ENCODE results near the gene MYT1.

The MYT1 gene

DNA sequence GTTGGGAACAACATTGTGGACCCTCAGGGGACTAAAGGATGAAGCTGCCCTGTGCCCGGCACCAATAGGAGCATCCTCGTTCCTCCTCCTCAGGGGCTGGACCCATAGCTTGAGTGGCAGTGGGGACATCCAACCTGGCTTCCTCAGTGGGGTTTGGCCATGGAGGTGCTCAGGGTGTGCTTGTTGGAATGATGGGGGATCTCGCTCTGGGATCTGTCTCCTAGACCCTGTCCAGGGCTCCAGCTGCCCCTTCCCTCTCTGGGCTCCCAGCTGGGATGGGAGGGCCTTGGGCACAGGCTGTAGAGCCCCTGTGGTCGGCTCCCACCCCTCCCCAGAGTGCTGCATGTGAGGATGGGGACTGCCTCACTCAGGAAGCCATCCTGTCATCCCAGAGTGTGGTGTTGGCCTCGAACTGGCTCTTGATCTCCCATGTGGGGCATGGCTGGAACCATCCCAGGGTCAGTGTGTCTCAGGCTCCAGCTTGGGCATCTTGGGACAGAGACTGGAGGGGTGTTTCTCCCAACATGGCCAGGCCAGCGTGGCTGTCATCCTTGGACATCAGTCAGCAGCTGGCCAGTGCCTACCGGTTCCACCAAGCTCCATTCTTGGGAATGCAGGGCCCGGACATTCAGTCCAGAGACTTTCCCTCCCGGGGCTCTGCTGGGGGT lies 9.5 kb upstream of the MYT1 start:
- Histone ChIP-seq H3K4me3 (no peak overlapping the region), H3K27ac (no peak overlapping the region), H3K36me3 (no peaks in the 10 kb centered on the region), H3K9me3 (no peaks in the 10 kb centered on the region), H3K4me1 (no peaks in the 10 kb centered on the region), H3K27me3 (peaks cover 0 to 68% of the 10 kb centered on the region in 2 donors)
- TF ChIP-seq, protein P1, sequence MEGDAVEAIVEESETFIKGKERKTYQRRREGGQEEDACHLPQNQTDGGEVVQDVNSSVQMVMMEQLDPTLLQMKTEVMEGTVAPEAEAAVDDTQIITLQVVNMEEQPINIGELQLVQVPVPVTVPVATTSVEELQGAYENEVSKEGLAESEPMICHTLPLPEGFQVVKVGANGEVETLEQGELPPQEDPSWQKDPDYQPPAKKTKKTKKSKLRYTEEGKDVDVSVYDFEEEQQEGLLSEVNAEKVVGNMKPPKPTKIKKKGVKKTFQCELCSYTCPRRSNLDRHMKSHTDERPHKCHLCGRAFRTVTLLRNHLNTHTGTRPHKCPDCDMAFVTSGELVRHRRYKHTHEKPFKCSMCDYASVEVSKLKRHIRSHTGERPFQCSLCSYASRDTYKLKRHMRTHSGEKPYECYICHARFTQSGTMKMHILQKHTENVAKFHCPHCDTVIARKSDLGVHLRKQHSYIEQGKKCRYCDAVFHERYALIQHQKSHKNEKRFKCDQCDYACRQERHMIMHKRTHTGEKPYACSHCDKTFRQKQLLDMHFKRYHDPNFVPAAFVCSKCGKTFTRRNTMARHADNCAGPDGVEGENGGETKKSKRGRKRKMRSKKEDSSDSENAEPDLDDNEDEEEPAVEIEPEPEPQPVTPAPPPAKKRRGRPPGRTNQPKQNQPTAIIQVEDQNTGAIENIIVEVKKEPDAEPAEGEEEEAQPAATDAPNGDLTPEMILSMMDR (IDR thresholded peaks at IDR 0.05) = no peak
- intact Hi-C loops (cut with DNase I; ENCODE audit: low total_unique reads) = no loop called here
- no peak for DNase-seq

DNA sequence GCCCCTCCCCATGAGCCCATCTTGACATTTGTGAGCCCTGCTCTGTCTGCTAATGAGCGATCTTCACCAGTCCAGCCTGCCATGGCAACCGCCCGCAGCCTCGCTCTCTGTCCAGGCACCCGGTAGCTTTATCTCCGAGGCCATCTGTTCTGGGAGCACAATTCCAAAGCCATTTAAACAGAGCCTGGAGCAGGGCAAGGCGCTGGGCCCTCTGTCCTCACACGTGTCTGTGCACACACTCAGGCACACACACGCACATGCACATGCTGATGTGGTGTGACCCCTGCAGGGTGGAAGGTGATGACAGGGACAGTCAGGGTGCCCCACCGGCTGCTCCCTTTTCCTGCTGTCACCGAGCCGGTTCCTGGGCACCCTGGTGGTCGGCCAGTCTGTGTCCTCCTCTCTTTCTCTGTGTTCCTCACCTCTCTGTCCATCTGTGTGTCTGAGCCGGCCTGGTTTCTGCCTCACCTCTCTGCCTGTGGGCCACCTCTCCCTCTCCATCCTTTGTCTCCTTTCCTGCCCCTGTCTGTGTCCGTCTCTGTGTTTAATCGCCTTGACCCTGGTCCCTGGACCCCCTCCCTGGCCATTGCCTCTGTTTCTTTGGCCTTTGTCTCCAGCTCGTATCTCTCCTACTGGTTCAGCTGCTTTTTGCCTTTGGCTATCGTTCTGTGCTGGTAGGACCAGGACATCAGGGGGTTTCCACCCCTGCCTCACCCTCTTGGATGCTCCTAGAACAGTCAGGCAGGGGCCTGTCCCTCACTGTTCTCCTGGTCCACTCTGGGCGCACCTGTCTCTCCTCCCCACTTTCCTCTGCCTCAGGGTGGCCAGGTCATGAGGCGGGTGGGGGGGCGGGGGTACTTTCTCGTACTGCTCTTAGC lies 8.8 kb upstream of the MYT1 start:
- peaks cover 0 to 76% of the 10 kb centered on the region in 2 donors for H3K27me3 ChIP-seq

DNA sequence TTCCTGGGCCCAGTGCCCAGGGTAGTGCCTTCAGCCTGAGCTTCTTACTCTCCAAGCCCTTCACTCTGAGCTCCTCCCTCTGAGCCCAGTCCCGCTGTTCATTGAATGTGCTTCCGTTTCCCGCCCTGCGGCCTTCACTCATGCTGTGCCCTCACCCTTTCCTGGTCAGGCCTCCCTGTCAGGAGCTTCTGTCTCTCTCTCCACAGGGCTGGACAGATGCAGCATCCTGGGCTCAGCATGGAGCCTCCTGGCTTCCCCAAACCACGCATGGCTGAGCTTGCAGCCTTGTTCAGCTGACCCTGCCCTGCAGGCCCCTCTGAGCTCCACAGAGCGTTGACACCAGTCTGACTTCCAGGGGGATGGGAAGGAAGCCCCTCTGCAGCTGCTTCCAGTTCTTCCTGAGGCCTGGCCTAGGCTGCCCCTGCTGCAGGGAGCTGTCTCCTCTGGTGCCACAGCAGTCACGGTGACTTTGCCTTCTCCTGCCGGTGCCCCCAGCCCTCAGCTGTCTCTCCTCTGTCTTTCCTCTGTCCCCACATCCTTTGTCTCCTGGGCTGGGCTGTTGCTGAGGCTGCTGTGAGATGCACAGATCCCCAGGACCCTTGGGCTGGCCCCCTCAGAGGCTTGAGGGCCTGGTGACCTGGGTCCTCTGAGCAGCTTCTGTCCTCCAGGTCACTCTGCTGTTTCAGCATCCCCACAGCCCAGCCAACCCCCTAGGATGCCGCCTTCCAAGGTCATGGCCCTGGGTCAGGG lies 7.9 kb upstream of the MYT1 start:
- Histone ChIP-seq H3K36me3 (no peaks in the 10 kb centered on the region), H3K27me3 (peaks cover 0 to 84% of the 10 kb centered on the region in 2 donors), H3K27ac (no peak overlapping the region), H3K4me1 (no peaks in the 10 kb centered on the region), H3K9me3 (no peaks in the 10 kb centered on the region), H3K4me3 (no peak overlapping the region)
- TF ChIP-seq, protein P1 (IDR thresholded peaks at IDR 0.05) = no peak
- DNase-seq = no peak
- intact Hi-C loops (cut with DNase I; ENCODE audit: low total_unique reads) = no loop called here

More for the DNA sequence above, 8.8 kb upstream of the MYT1 start:
- Histone ChIP-seq H3K4me3 (no peak overlapping the region), H3K9me3 (no peaks in the 10 kb centered on the region), H3K36me3 (no peaks in the 10 kb centered on the region), H3K27ac (no peak overlapping the region), H3K4me1 (no peaks in the 10 kb centered on the region)
- TF ChIP-seq, protein P1 (IDR thresholded peaks at IDR 0.05) = no peak
- no peak for DNase-seq
- intact Hi-C loops (cut with DNase I; ENCODE audit: low total_unique reads) = no loop called here

DNA sequence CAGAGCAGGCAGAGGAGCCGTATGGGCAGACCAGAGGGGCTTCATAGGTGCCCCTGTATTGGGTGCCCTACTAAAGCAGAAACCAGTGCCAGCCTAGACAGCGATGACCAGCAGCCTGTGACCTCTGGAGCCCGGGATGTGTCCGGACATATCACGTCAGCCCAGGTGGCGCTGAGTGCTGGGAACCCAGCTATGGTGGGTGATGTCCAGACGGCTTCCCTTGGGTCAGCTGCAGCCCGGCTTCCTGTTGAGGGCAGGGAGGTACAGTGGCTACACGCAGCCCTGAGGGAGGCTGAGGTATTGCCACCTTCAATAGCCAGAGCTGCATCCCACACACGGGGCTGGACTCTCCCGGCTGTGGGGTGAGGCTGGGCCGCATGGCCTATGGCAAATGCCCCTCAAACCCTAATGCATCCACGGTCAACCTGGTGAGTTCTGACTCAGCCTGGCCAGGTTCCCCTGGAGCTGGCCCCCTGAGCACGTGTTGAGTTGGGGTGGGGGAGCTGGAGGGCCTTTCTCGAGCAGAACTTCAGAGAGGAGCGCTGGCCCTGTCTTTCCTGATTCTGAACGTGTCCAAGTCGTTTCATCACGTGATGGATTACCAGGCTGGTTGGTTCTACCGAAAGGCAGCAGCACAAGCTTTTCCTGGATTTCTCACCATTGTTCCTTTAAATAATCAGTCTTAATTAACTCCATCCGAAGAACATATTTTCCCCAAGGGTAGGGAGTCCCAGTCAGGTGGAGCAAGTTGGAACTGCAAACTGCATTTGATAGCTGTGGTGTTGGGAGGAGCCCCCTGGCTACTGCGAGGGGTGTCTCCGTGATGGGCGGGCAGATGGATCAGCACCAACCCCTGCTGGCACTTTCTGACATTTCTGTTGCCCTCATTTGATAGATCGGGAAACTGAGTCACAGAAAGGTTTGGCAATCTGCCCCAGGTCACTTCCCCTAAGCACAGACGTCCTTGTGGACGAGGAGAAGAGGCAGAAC lies 7.1 kb upstream of the MYT1 start:
- Histone ChIP-seq H3K4me1 (no peaks in the 10 kb centered on the region), H3K9me3 (no peaks in the 10 kb centered on the region), H3K36me3 (no peaks in the 10 kb centered on the region), H3K27ac (no peak overlapping the region), H3K4me3 (no peak overlapping the region), H3K27me3 (peaks cover 0 to 87% of the 10 kb centered on the region in 2 donors)
- intact Hi-C loops (cut with DNase I; ENCODE audit: low total_unique reads) = no loop called here
- DNase-seq = no peak
- TF ChIP-seq, protein P1 (IDR thresholded peaks at IDR 0.05) = no peak

DNA sequence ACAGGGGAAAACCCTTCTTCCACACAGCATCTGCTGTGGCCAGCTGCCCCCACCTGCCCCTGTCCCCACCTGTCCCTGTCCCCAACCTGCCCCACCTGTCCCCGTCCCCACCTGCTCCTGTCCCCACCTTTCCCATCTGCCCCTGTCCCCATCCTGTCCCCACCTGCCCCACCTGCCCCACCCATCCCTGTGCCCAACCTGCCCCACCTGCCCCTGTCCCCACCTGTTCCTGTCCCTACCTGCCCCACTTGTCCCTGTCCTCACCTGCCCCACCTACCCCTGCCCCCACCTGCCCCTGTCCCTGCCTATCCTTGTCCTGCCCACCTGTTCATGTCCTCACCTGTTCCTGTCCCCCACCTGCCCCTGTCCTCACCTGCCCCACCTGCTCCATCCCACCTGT lies 6.4 kb upstream of the MYT1 start:
- Histone ChIP-seq H3K4me1 (no peaks in the 10 kb centered on the region), H3K27ac (no peak overlapping the region), H3K4me3 (no peak overlapping the region), H3K9me3 (no peaks in the 10 kb centered on the region), H3K36me3 (no peaks in the 10 kb centered on the region), H3K27me3 (peaks cover 0 to 91% of the 10 kb centered on the region in 2 donors)
- no peak for DNase-seq
- TF ChIP-seq, protein P1 (IDR thresholded peaks at IDR 0.05) = no peak
- intact Hi-C loops (cut with DNase I; ENCODE audit: low total_unique reads) = no loop called here

All from tibial artery (tissue), 4 donors.